GM23338 (cell line): Measurements from ENCODE around the gene CLDN6. TPM values are rescaled to one million over a fixed set of nuclear protein-coding genes. Genes with fewer than 3 reads are reported as not detected.

Source experiments
- ATAC-seq: fragments of 200-7000 bp; cut with Tn5 transposase; 3 replicates; pipeline ENCODE4 v1.9.1; 2020
- DNase-seq: peaks from one replicate; pipeline ENCODE4 v3.0.0-alpha.2; 2015; ENCODE audit warnings: low spot score
- H2AFZ ChIP-seq: fragments of 200-600 bp; sonication (generic); 2 replicates; pipeline ENCODE4 v1.8.0; 2016; ENCODE audit warnings: antibody characterized with exemption, mild to moderate bottlenecking, moderate library complexity
- H3F3A ChIP-seq: fragments of 200-600 bp; sonication (generic); replicated peaks from 2 replicates; pipeline ENCODE4 v1.8.0; 2017; ENCODE audit warnings: antibody characterized with exemption, mixed run types, low read depth
- H3K27ac ChIP-seq: fragments of 200-600 bp; sonication (generic); 2 replicates; pipeline ENCODE4 v1.6.1; 2016; ENCODE audit warnings: low read depth
- H3K27me3 ChIP-seq: fragments of 200-600 bp; sonication (generic); 2 replicates; pipeline ENCODE4 v1.8.0; 2016; ENCODE audit warnings: mild to moderate bottlenecking, mixed run types, moderate library complexity; ENCODE audit not compliant: insufficient read depth
- H3K36me3 ChIP-seq: fragments of 200-600 bp; sonication (generic); 2 replicates; pipeline ENCODE4 v1.8.0; 2016; ENCODE audit warnings: mild to moderate bottlenecking; ENCODE audit not compliant: insufficient read depth
- H3K4me1 ChIP-seq: fragments of 200-600 bp; sonication (generic); 2 replicates; pipeline ENCODE4 v1.8.0; 2016; ENCODE audit warnings: mild to moderate bottlenecking, moderate library complexity; ENCODE audit not compliant: insufficient read depth
- H3K4me2 ChIP-seq: fragments of 200-600 bp; sonication (generic); 2 replicates; pipeline ENCODE4 v1.7.1; 2017; ENCODE audit warnings: mixed run types
- H3K4me3 ChIP-seq: fragments of 200-600 bp; sonication (generic); 2 replicates; pipeline ENCODE4 v1.6.1; 2016; ENCODE audit warnings: mixed run types
- H3K79me2 ChIP-seq: fragments of 200-600 bp; sonication (generic); replicated peaks from 2 replicates; pipeline ENCODE4 v1.8.0; 2017; ENCODE audit warnings: mild to moderate bottlenecking; ENCODE audit not compliant: insufficient read depth
- H3K9me2 ChIP-seq: fragments of 200-600 bp; sonication (generic); 2 replicates; pipeline ENCODE4 v1.8.0; 2017; ENCODE audit not compliant: insufficient read depth
- H4K20me1 ChIP-seq: fragments of 200-600 bp; sonication (generic); replicated peaks from 2 replicates; pipeline ENCODE4 v1.8.0; 2017; ENCODE audit warnings: mild to moderate bottlenecking; ENCODE audit not compliant: insufficient read depth
- H3K27ac Mint-ChIP-seq: 2 replicates; pipeline ENCODE4 v1.8.0; 2020; ENCODE audit warnings: inconsistent platforms, mild to moderate bottlenecking, moderate library complexity, mixed read lengths
- H3K27me3 Mint-ChIP-seq: 3 replicates; pipeline ENCODE4 v1.8.0; 2022; ENCODE audit warnings: low read depth, mild to moderate bottlenecking, moderate library complexity, mixed read lengths, inconsistent platforms; ENCODE audit not compliant: insufficient read depth, poor library complexity
- H3K36me3 Mint-ChIP-seq: 3 replicates; pipeline ENCODE4 v1.8.0; 2021; ENCODE audit warnings: low read depth, mild to moderate bottlenecking, inconsistent platforms, moderate library complexity, mixed read lengths
- H3K4me1 Mint-ChIP-seq: 3 replicates; pipeline ENCODE4 v1.8.0; 2020; ENCODE audit warnings: mild to moderate bottlenecking, inconsistent platforms, mixed read lengths
- H3K4me3 Mint-ChIP-seq: 3 replicates; pipeline ENCODE4 v1.8.0; 2021; ENCODE audit warnings: moderate library complexity, mild to moderate bottlenecking, inconsistent platforms, mixed read lengths
- H3K9me3 Mint-ChIP-seq: 3 replicates; pipeline ENCODE4 v1.8.0; 2020; ENCODE audit warnings: moderate library complexity, mild to moderate bottlenecking, inconsistent platforms, mixed read lengths
- CREB1 ChIP-seq: fragments of 250-450 bp; sonication (Bioruptor Pico); IDR thresholded peaks from 2 replicates; pipeline ENCODE4 v1.5.0; 2020; ENCODE audit warnings: low read depth, mild to moderate bottlenecking, moderate library complexity
- CTCF ChIP-seq, 2 experiments: fragments of 200-600 bp in 1 of 2; sonication (generic) in 1 of 2; conservative IDR thresholded peaks; 2 replicates each; pipeline versions ENCODE4 v1.5.1 to v1.6.1; 2016 to 2017; ENCODE audit warnings: antibody characterized with exemption in 2 of 2, low read depth in 2 of 2, mild to moderate bottlenecking in 2 of 2, moderate library complexity in 1 of 2
- ETS1 ChIP-seq: IDR thresholded peaks from 2 replicates; pipeline ENCODE4 v1.6.1; 2016; ENCODE audit warnings: antibody characterized with exemption
- EZH2phosphoT487 ChIP-seq: fragments of 200-600 bp; sonication (generic); IDR thresholded peaks from one replicate; pipeline ENCODE4 v1.8.1; 2018; ENCODE audit warnings: antibody characterized with exemption; ENCODE audit not compliant: unreplicated experiment
- JUNB ChIP-seq: IDR thresholded peaks from one replicate; pipeline ENCODE4 v1.6.1; 2016; ENCODE audit warnings: antibody characterized with exemption; ENCODE audit not compliant: unreplicated experiment
- NANOG ChIP-seq: IDR thresholded peaks from 2 replicates; pipeline ENCODE4 v1.6.1; 2016; ENCODE audit warnings: antibody characterized with exemption, borderline replicate concordance
- POLR2AphosphoS5 ChIP-seq: IDR thresholded peaks from 2 replicates; pipeline ENCODE4 v1.6.1; 2016; ENCODE audit warnings: antibody characterized with exemption, low read depth
- STAT1 ChIP-seq: IDR thresholded peaks from one replicate; pipeline ENCODE4 v1.6.1; 2016; ENCODE audit warnings: antibody characterized with exemption; ENCODE audit not compliant: unreplicated experiment
- ZNF114 ChIP-seq: fragments of 250-450 bp; sonication (Bioruptor Pico); IDR thresholded peaks from 2 replicates; pipeline ENCODE4 v1.5.0; 2020; ENCODE audit warnings: mild to moderate bottlenecking, moderate library complexity
- ZNF331 ChIP-seq: fragments of 250-450 bp; sonication (Bioruptor Pico); IDR thresholded peaks from 2 replicates; pipeline ENCODE4 v1.5.0; 2020; ENCODE audit warnings: low read depth, mild to moderate bottlenecking, moderate library complexity
- polyA plus RNA-seq: library from polyadenylated mRNA; unstranded; fragments of >200 nt; fragmentation: Nextera tagmentation; extraction: Ambion mirVana; gene quantifications from 2 replicates; pipeline ENCODE4 v1.2.1, GENCODE V29; 2016
- total RNA-seq: library from RNA; depleted of rRNA; stranded (reverse); fragments of >200 nt; shearing (Covaris generic); gene quantifications from 2 replicates; pipeline ENCODE4 v1.2.3, GENCODE V29; 2014
- TF ChIP-seq, protein P1 (sequence below): fragments of 250-450 bp; sonication (Bioruptor Pico); IDR thresholded peaks from 2 replicates; pipeline ENCODE4 v1.5.0; 2020; ENCODE audit warnings: mild to moderate bottlenecking, moderate library complexity

Gene CLDN6
- total and polyA plus RNA-seq, 2 experiments from 2014 or later = 537 to 1,028 TPM

DNA sequence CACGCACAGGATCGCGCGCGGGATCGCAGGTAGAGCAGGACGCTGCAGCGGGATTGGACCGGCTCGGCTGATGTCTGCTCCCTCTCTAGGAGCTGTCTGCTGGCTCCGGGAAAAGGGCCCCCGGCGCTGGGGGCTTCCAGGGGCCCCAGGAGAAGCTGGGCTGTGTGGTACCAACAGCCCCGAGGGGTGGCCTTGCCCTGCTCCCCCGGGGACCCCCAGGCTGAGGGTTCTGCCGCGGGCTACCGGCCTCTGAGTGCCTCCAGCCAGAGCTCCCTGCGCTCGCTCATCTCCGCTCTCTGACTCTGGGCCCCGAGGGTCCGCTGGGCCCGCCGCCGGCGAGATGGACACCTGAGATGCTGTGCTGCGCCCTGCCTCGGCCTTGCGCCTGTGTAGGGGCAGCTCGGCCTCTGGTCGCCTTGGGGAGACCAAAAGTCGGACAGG is 50.2 kb downstream of the CLDN6 start (continued):
- no peak for TF ChIP-seq ETS1
- TF ChIP-seq CREB1 (CRISPR knock-in tag) = no peak
- no peak for TF ChIP-seq CTCF (conservative IDR thresholded peaks at IDR 0.05; ENCODE audit: low read depth in 2 of 2)
- no peak for TF ChIP-seq ZNF114 (CRISPR knock-in tag)
- no peak for TF ChIP-seq STAT1
- TF ChIP-seq NANOG = no peak

DNA sequence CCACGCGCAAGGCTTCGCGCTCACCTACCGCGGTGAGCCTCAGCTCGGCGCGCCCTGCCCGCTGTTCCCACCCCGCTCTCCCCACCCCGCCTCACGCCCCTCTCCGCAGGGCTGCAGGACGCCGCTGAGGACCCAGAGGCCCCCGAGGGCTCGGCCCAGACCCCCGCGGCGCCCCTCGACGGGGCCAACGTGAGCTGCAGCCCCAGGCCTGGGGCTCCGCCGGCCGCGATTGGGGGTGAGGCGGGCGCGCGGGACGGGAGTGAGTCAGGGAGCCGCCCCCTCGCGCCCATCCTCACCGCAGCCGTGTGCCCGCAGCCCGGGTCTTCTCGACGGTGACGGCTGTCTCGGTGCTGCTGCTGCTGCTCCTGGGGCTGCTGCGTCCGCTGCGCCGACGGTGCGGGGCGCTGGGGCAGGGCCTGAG is 50.8 kb downstream of the CLDN6 start:
- H3K36me3 ChIP-seq = no peaks in the 10 kb centered on the region
- H3K4me3 ChIP-seq = peak overlapping the region; percentile 94
- H3K27me3 Mint-ChIP-seq = peaks cover 42% of the 10 kb centered on the region
- ATAC-seq (no peak), DNase-seq (peak; percentile 44)
- H3K36me3 Mint-ChIP-seq = peaks cover 10% of the 10 kb centered on the region
- H3K27me3 ChIP-seq = peaks cover 50% of the 10 kb centered on the region
- peaks cover 37% of the 10 kb centered on the region for H3F3A ChIP-seq
- no peaks in the 10 kb centered on the region for H3K79me2 ChIP-seq
- H3K4me2 ChIP-seq = peak overlapping the region; percentile 95
- no peaks in the 10 kb centered on the region for H3K9me2 ChIP-seq
- H3K27ac Mint-ChIP-seq = no peak overlapping the region
- no peak overlapping the region for H3K27ac ChIP-seq
- H3K4me3 Mint-ChIP-seq = no peak overlapping the region
- no peak overlapping the region for H2AFZ ChIP-seq
- H3K4me1 ChIP-seq = peaks cover 20% of the 10 kb centered on the region; the same call in 1 of the 2 replicates
- peaks cover 23% of the 10 kb centered on the region for H3K4me1 Mint-ChIP-seq
- no peak for TF ChIP-seq EZH2phosphoT487
- no peak for TF ChIP-seq CTCF (conservative IDR thresholded peaks at IDR 0.05; ENCODE audit: low read depth in 2 of 2)
- TF ChIP-seq NANOG = no peak
- TF ChIP-seq, protein P1, sequence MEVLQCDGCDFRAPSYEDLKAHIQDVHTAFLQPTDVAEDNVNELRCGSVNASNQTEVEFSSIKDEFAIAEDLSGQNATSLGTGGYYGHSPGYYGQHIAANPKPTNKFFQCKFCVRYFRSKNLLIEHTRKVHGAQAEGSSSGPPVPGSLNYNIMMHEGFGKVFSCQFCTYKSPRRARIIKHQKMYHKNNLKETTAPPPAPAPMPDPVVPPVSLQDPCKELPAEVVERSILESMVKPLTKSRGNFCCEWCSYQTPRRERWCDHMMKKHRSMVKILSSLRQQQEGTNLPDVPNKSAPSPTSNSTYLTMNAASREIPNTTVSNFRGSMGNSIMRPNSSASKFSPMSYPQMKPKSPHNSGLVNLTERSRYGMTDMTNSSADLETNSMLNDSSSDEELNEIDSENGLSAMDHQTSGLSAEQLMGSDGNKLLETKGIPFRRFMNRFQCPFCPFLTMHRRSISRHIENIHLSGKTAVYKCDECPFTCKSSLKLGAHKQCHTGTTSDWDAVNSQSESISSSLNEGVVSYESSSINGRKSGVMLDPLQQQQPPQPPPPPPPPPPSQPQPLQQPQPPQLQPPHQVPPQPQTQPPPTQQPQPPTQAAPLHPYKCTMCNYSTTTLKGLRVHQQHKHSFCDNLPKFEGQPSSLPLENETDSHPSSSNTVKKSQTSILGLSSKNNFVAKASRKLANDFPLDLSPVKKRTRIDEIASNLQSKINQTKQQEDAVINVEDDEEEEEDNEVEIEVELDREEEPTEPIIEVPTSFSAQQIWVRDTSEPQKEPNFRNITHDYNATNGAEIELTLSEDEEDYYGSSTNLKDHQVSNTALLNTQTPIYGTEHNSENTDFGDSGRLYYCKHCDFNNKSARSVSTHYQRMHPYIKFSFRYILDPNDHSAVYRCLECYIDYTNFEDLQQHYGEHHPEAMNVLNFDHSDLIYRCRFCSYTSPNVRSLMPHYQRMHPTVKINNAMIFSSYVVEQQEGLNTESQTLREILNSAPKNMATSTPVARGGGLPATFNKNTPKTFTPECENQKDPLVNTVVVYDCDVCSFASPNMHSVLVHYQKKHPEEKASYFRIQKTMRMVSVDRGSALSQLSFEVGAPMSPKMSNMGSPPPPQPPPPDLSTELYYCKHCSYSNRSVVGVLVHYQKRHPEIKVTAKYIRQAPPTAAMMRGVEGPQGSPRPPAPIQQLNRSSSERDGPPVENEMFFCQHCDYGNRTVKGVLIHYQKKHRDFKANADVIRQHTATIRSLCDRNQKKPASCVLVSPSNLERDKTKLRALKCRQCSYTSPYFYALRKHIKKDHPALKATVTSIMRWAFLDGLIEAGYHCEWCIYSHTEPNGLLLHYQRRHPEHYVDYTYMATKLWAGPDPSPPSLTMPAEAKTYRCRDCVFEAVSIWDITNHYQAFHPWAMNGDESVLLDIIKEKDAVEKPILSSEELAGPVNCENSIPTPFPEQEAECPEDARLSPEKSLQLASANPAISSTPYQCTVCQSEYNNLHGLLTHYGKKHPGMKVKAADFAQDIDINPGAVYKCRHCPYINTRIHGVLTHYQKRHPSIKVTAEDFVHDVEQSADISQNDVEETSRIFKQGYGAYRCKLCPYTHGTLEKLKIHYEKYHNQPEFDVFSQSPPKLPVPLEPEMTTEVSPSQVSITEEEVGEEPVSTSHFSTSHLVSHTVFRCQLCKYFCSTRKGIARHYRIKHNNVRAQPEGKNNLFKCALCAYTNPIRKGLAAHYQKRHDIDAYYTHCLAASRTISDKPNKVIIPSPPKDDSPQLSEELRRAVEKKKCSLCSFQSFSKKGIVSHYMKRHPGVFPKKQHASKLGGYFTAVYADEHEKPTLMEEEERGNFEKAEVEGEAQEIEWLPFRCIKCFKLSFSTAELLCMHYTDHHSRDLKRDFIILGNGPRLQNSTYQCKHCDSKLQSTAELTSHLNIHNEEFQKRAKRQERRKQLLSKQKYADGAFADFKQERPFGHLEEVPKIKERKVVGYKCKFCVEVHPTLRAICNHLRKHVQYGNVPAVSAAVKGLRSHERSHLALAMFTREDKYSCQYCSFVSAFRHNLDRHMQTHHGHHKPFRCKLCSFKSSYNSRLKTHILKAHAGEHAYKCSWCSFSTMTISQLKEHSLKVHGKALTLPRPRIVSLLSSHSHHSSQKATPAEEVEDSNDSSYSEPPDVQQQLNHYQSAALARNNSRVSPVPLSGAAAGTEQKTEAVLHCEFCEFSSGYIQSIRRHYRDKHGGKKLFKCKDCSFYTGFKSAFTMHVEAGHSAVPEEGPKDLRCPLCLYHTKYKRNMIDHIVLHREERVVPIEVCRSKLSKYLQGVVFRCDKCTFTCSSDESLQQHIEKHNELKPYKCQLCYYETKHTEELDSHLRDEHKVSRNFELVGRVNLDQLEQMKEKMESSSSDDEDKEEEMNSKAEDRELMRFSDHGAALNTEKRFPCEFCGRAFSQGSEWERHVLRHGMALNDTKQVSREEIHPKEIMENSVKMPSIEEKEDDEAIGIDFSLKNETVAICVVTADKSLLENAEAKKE (CRISPR knock-in tag) = no peak
- TF ChIP-seq CREB1 (CRISPR knock-in tag) = no peak
- TF ChIP-seq ZNF331 = no peak
- TF ChIP-seq ETS1 = no peak
- no peak for TF ChIP-seq ZNF114 (CRISPR knock-in tag)
- TF ChIP-seq JUNB = no peak
- TF ChIP-seq POLR2AphosphoS5 = no peak
- no peak for TF ChIP-seq STAT1
- peaks cover 12% of the 10 kb centered on the region for H4K20me1 ChIP-seq
- no peaks in the 10 kb centered on the region for H3K9me3 Mint-ChIP-seq
